H1 (cell line): ENCODE measurements around the gene TMED9. TPM values are rescaled to one million over a fixed set of nuclear protein-coding genes. Genes with fewer than 3 reads are reported as not detected.

Experiments
- CTCF ChIA-PET: fragments of 300-600 bp; sonication (Branson Sonifier 250); formaldehyde crosslinking; loops from one replicate; lab custom pipeline; 2021; ENCODE audit not compliant: partially characterized antibody; lab: Charles Lee
- POLR2A ChIA-PET: fragments of 300-600 bp; sonication (Branson Sonifier 250); formaldehyde crosslinking; loops from one replicate; lab custom pipeline; 2021; ENCODE audit warnings: inconsistent platforms; ENCODE audit not compliant: partially characterized antibody; lab: Charles Lee
- DNase-seq, 2 experiments: peaks; one replicate each; pipeline versions ENCODE4 v3.0.0 to v3.0.0-alpha.2; 2010 to 2022; ENCODE audit warnings: low spot score in 2 of 2, low read depth in 1 of 2, mixed read lengths in 1 of 2
- FAIRE-seq: peaks from 2 replicates; lab custom pipeline; 2011; peaks lifted over from hg19 to GRCh38; lab: Jason Lieb, UNC
- H2AFZ ChIP-seq: 2 replicates; pipeline ENCODE4 v1.8.1; 2012; ENCODE audit warnings: low read length, inconsistent platforms
- H2AK5ac ChIP-seq: 2 replicates; pipeline ENCODE4 v1.6.1; 2013; ENCODE audit warnings: low read depth, low read length
- H2BK120ac ChIP-seq: replicated peaks from 2 replicates; pipeline ENCODE3; 2013; ENCODE audit warnings: low read depth, low read length, inconsistent platforms
- H2BK12ac ChIP-seq: 2 replicates; pipeline ENCODE4 v1.6.1; 2013; ENCODE audit warnings: low read depth, low read length
- H2BK15ac ChIP-seq: 2 replicates; pipeline ENCODE4 v1.6.1; 2013; ENCODE audit warnings: low read length
- H2BK20ac ChIP-seq: 2 replicates; pipeline ENCODE4 v1.6.1; 2013; ENCODE audit warnings: low read length
- H2BK5ac ChIP-seq: 2 replicates; pipeline ENCODE4 v1.6.1; 2013; ENCODE audit warnings: low read depth, low read length
- H3K14ac ChIP-seq: 2 replicates; pipeline ENCODE4 v1.6.1; 2013; ENCODE audit warnings: inconsistent platforms; ENCODE audit not compliant: insufficient read length
- H3K18ac ChIP-seq: 2 replicates; pipeline ENCODE4 v1.6.1; 2013; ENCODE audit warnings: low read length; ENCODE audit errors: extremely low read depth
- H3K23ac ChIP-seq: 2 replicates; pipeline ENCODE4 v1.6.1; 2013; ENCODE audit warnings: inconsistent platforms; ENCODE audit not compliant: insufficient read length
- H3K23me2 ChIP-seq: 2 replicates; pipeline ENCODE4 v1.6.1; 2013; ENCODE audit warnings: low read depth, low read length
- H3K27ac ChIP-seq: 2 replicates; pipeline ENCODE4 v1.6.1; 2011; ENCODE audit warnings: low read depth, low read length, inconsistent platforms
- H3K27me3 ChIP-seq, 4 experiments: replicated peaks in 1 of 4; 1 replicate in 1 of 4; 2 replicates in 3 of 4; pipeline versions ENCODE4 v1.6.1 to v1.8.1; 2011 to 2013; ENCODE audit warnings: low read length in 3 of 4, mild to moderate bottlenecking in 3 of 4, inconsistent platforms in 2 of 4, mixed read lengths in 2 of 4, moderate library complexity in 1 of 4; ENCODE audit not compliant: control insufficient read depth in 3 of 4, insufficient read depth in 3 of 4; ENCODE audit errors: extremely low read depth in 1 of 4
- H3K36me3 ChIP-seq, 4 experiments: 2 replicates each; pipeline versions ENCODE4 v1.6.1 to v1.8.1; 2011 to 2013; ENCODE audit warnings: mild to moderate bottlenecking in 4 of 4, low read length in 3 of 4, moderate library complexity in 2 of 4, control low read depth in 1 of 4, inconsistent platforms in 1 of 4; ENCODE audit not compliant: insufficient read depth in 4 of 4, control insufficient read depth in 2 of 4
- H3K4ac ChIP-seq: replicated peaks from 2 replicates; pipeline ENCODE3; 2013; ENCODE audit warnings: low read length, low read depth, mixed read lengths, inconsistent platforms; ENCODE audit not compliant: insufficient read length
- H3K4me1 ChIP-seq, 4 experiments: replicated peaks in 1 of 4; 1 replicate in 1 of 4; 2 replicates in 3 of 4; pipeline versions ENCODE4 v1.6.1 to v1.8.1; 2011 to 2013; ENCODE audit warnings: low read length in 3 of 4, inconsistent platforms in 2 of 4, mixed read lengths in 1 of 4; ENCODE audit not compliant: insufficient read depth in 4 of 4, control insufficient read depth in 3 of 4
- H3K4me2 ChIP-seq, 2 experiments: 2 replicates each; pipeline versions ENCODE4 v1.6.1 to v1.8.1; 2011 to 2013; ENCODE audit warnings: low read depth in 2 of 2, low read length in 2 of 2, control low read depth in 1 of 2, inconsistent platforms in 1 of 2, mild to moderate bottlenecking in 1 of 2; ENCODE audit not compliant: insufficient read depth in 1 of 2
- H3K4me3 ChIP-seq, 4 experiments: fragments of 200-600, 300-600 bp in 1 of 4; sonication (generic), shearing (Covaris generic), sonication (Bioruptor Twin) in 1 of 4; 2 replicates each; pipeline versions ENCODE4 v1.5.1 to v1.8.1; 2011 to 2016; ENCODE audit warnings: low read length in 4 of 4, low read depth in 3 of 4, control low read depth in 2 of 4, inconsistent platforms in 2 of 4, mild to moderate bottlenecking in 2 of 4, mixed read lengths in 1 of 4, moderate library complexity in 1 of 4; ENCODE audit not compliant: insufficient read depth in 2 of 4; ENCODE audit errors: extremely low read depth in 1 of 4
- H3K56ac ChIP-seq: replicated peaks from 2 replicates; pipeline ENCODE3; 2013; ENCODE audit warnings: low read depth, mild to moderate bottlenecking, mixed read lengths, low read length, inconsistent platforms; ENCODE audit not compliant: insufficient read length
- H3K79me1 ChIP-seq: 2 replicates; pipeline ENCODE4 v1.6.1; 2013; ENCODE audit warnings: low read depth, low read length, control low read depth
- H3K79me2 ChIP-seq, 2 experiments: 2 replicates each; pipeline versions ENCODE4 v1.6.1 to v1.8.1; 2012 to 2013; ENCODE audit warnings: low read length in 2 of 2, mild to moderate bottlenecking in 2 of 2, inconsistent platforms in 1 of 2; ENCODE audit not compliant: insufficient read depth in 2 of 2, control insufficient read depth in 1 of 2
- H3K9ac ChIP-seq, 4 experiments: replicated peaks in 1 of 4; 1 replicate in 1 of 4; 2 replicates in 3 of 4; pipeline versions ENCODE4 v1.6.1 to v1.8.1; 2011 to 2013; ENCODE audit warnings: low read depth in 3 of 4, low read length in 3 of 4, control low read depth in 2 of 4, mild to moderate bottlenecking in 2 of 4, moderate library complexity in 2 of 4, inconsistent platforms in 1 of 4; ENCODE audit errors: extremely low read depth in 1 of 4
- H3K9me3 ChIP-seq, 2 experiments: 2 replicates each; pipeline versions ENCODE4 v1.6.1 to v1.8.1; 2012 to 2013; ENCODE audit warnings: mild to moderate bottlenecking in 2 of 2, moderate library complexity in 2 of 2, control low read depth in 1 of 2, inconsistent platforms in 1 of 2, low read depth in 1 of 2, low read length in 1 of 2, mixed read lengths in 1 of 2; ENCODE audit not compliant: insufficient read depth in 2 of 2
- H4K20me1 ChIP-seq, 2 experiments: replicated peaks in 1 of 2; 2 replicates each; pipeline versions ENCODE3 to v1.8.1; 2011 to 2013; ENCODE audit warnings: inconsistent platforms in 2 of 2, low read length in 2 of 2, mild to moderate bottlenecking in 1 of 2; ENCODE audit not compliant: insufficient read depth in 2 of 2, control insufficient read depth in 1 of 2
- H4K5ac ChIP-seq: 2 replicates; pipeline ENCODE4 v1.6.1; 2013; ENCODE audit warnings: low read length, low read depth, mixed read lengths, inconsistent platforms; ENCODE audit not compliant: insufficient read length
- H4K8ac ChIP-seq: 2 replicates; pipeline ENCODE4 v1.8.0; 2013; ENCODE audit warnings: mild to moderate bottlenecking, moderate library complexity, low read length, inconsistent platforms; ENCODE audit not compliant: insufficient read depth; ENCODE audit errors: extremely low read depth
- H4K91ac ChIP-seq: replicated peaks from 2 replicates; pipeline ENCODE3; 2013; ENCODE audit warnings: low read length, mixed read lengths, inconsistent platforms; ENCODE audit not compliant: insufficient read length
- ASH2L ChIP-seq: fragments of 200-600, 300-600 bp; sonication (generic); IDR thresholded peaks from one replicate; pipeline ENCODE4 v1.7.1; 2017; ENCODE audit warnings: low read length
- EP300 ChIP-seq, 2 experiments: IDR thresholded peaks; 1 replicate in 1 of 2; 2 replicates in 1 of 2; pipeline ENCODE4 v1.6.1; 2011 to 2012; ENCODE audit warnings: low read depth in 2 of 2, low read length in 2 of 2, mild to moderate bottlenecking in 2 of 2, borderline replicate concordance in 1 of 2, inconsistent platforms in 1 of 2, moderate library complexity in 1 of 2
- HDAC6 ChIP-seq: IDR thresholded peaks from one replicate; pipeline ENCODE4 v1.7.1; 2012; ENCODE audit warnings: low read depth, mild to moderate bottlenecking, inconsistent platforms, low read length, moderate library complexity
- POLR2AphosphoS5 ChIP-seq: IDR thresholded peaks from 2 replicates; pipeline ENCODE4 v1.6.1; 2011; ENCODE audit warnings: low read depth, low read length
- RBBP5 ChIP-seq: IDR thresholded peaks from 2 replicates; pipeline ENCODE4 v1.7.1; 2012; ENCODE audit warnings: low read depth, mild to moderate bottlenecking, inconsistent platforms, low read length, moderate library complexity, borderline replicate concordance
- RNF2 ChIP-seq: fragments of 200-900, 300-1000 bp; sonication (generic); IDR thresholded peaks from 2 replicates; pipeline ENCODE4 v1.7.1; 2016; ENCODE audit warnings: borderline replicate concordance, low read depth, mild to moderate bottlenecking, antibody characterized with exemption, low read length; ENCODE audit not compliant: poor library complexity, severe bottlenecking; ENCODE audit errors: missing control alignments
- SIX5 ChIP-seq: IDR thresholded peaks from 2 replicates; pipeline ENCODE4 v1.6.1; 2011; ENCODE audit warnings: mild to moderate bottlenecking, low read depth, low read length
- SP1 ChIP-seq: IDR thresholded peaks from 2 replicates; pipeline ENCODE4 v1.6.1; 2011; ENCODE audit warnings: low read depth, low read length
- SRF ChIP-seq: IDR thresholded peaks from 2 replicates; pipeline ENCODE4 v1.6.1; 2011; ENCODE audit warnings: mild to moderate bottlenecking, low read depth, low read length, moderate library complexity
- SUZ12 ChIP-seq: fragments of 200-600 bp; sonication (generic); IDR thresholded peaks from 2 replicates; pipeline ENCODE4 v1.6.1; 2012; ENCODE audit warnings: mild to moderate bottlenecking, inconsistent platforms, low read length, moderate library complexity, mixed read lengths
- TAF1 ChIP-seq: IDR thresholded peaks from 2 replicates; pipeline ENCODE4 v1.6.1; 2011; ENCODE audit warnings: mild to moderate bottlenecking, low read depth, low read length
- WGBS, 2 experiments: shearing (Covaris generic) in 1 of 2; methylation state at CpG; one replicate each; pipeline versions ENCODE4 v1.1.6 to v1.1.7; 2013 to 2015; ENCODE audit warnings: low lambda C conversion rate in 2 of 2, mixed read lengths in 2 of 2, inconsistent platforms in 1 of 2, low coverage in 1 of 2, missing lambda C conversion rate in 1 of 2; ENCODE audit not compliant: insufficient replicate concordance in 2 of 2, insufficient coverage in 1 of 2, insufficient read length in 1 of 2; ENCODE audit errors: extremely low coverage in 1 of 2, missing lambda C conversion rate in 1 of 2; 5-methylcytosine and 5-hydroxymethylcytosine counted together
- polyA plus RNA-seq, 7 experiments: library from polyadenylated mRNA; depleted of rRNA in 3 of 7; stranded (reverse) in 5 of 7; unstranded in 2 of 7; fragments of >200 nt in 5 of 7; fragments of 200-250 nt in 2 of 7; gene quantifications; 1 replicate in 5 of 7; 2 replicates in 1 of 7; 4 replicates in 1 of 7; pipeline versions ENCODE4 v1.2.1 to v1.2.3, GENCODE V29; 2011 to 2013; ENCODE audit warnings: missing spikeins in 2 of 7, mixed read lengths in 2 of 7
- total RNA-seq: library from RNA; stranded (reverse); fragmentation: NEBNext Ultra II Directional; extraction: Animal tissue kit (Norgen Biotek cat#: 25700); gene quantifications from 2 replicates; pipeline ENCODE4 v1.2.1, GENCODE V29; 2021
- TF ChIP-seq, protein P1 (sequence below), 3 experiments: IDR thresholded peaks; 1 replicate in 2 of 3; 2 replicates in 1 of 3; pipeline versions ENCODE4 v1.5.1 to v1.6.1; 2011; ENCODE audit warnings: low read length in 3 of 3, mild to moderate bottlenecking in 3 of 3, inconsistent platforms in 2 of 3, low read depth in 1 of 3, moderate library complexity in 1 of 3; ENCODE audit not compliant: insufficient read depth in 1 of 3; ENCODE audit errors: control extremely low read depth in 1 of 3

The TMED9 gene
- total and polyA plus RNA-seq, 2 of the 8 experiments (the other 6 are each of a cell fraction or from before 2014, with no cell fraction given), result 130 to 160 TPM

DNA sequence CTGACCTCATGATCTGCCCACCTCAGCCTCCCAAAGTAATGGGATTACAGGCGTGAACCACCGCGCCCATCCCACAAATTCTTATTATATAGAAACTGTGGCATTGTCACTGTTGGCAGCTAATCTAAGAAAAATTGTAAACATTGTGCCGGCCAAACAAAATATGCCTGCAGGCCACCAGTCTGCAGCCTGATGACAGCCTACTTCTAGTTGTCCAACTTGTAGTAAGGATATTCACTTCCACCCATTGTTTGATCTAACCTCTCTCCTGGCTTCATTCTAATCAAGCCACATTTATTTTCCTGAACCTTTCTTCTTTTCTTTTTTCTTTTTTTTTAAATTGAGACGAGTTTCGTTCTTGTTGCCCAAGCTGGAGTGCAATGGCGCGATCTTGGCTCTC, 13.7 kb upstream of the TMED9 start:
- Histone ChIP-seq H3K18ac (no peak overlapping the region), H3K36me3 (no peaks in the 10 kb centered on the region), H2BK120ac (no peak overlapping the region), H3K23me2 (no peaks in the 10 kb centered on the region), H3K27ac (no peak overlapping the region), H2BK15ac (no peak overlapping the region), H3K14ac (no peak overlapping the region), H3K4me3 (no peak overlapping the region), H3K79me1 (no peaks in the 10 kb centered on the region), H2AFZ (no peak overlapping the region), H2BK12ac (no peak overlapping the region), H3K9me3 (no peaks in the 10 kb centered on the region), H4K91ac (no peak overlapping the region), H4K20me1 (no peaks in the 10 kb centered on the region), H2BK5ac (no peak overlapping the region), H3K56ac (no peak overlapping the region), H3K79me2 (no peaks in the 10 kb centered on the region), H2AK5ac (no peak overlapping the region), H4K8ac (no peak overlapping the region), H3K9ac (no peak overlapping the region), H3K27me3 (no peaks in the 10 kb centered on the region), H2BK20ac (no peak overlapping the region), H3K4me2 (no peak overlapping the region), H4K5ac (no peak overlapping the region), H3K4ac (no peak overlapping the region), H3K23ac (no peak overlapping the region), H3K4me1 (no peaks in the 10 kb centered on the region)
- ChIA-PET POLR2A (interaction anchor here (2.6 kb wide), 1 partner anchor 14 kb away, joined by 9 read pairs; the partner anchor contains the start of gene TMED9), CTCF (interaction anchor here (0.7 to 1.7 kb wide), 3 partner anchors 29 to 491 kb away, joined by 3 to 6 read pairs (median 3); no protein-coding TSS in a partner anchor)
- WGBS, 2 experiments, result 92% methylated on average over 7 of the region's 8 CpGs; no CpG with 5 or more reads in 1 of the 2 experiments
- DNase-seq (no peak), FAIRE-seq (no peak)
- TF ChIP-seq TAF1 (no peak), HDAC6 (no peak), SUZ12 (no peak), POLR2AphosphoS5 (no peak), SRF (no peak), SP1 (no peak), SIX5 (no peak), RNF2 (no peak), EP300 (IDR thresholded peaks at IDR 0.05; ENCODE audit: borderline replicate concordance in 1 of 2, low read depth in 2 of 2, low read length in 2 of 2) (no peak), ASH2L (no peak), RBBP5 (no peak)
- TF ChIP-seq, protein P1, sequence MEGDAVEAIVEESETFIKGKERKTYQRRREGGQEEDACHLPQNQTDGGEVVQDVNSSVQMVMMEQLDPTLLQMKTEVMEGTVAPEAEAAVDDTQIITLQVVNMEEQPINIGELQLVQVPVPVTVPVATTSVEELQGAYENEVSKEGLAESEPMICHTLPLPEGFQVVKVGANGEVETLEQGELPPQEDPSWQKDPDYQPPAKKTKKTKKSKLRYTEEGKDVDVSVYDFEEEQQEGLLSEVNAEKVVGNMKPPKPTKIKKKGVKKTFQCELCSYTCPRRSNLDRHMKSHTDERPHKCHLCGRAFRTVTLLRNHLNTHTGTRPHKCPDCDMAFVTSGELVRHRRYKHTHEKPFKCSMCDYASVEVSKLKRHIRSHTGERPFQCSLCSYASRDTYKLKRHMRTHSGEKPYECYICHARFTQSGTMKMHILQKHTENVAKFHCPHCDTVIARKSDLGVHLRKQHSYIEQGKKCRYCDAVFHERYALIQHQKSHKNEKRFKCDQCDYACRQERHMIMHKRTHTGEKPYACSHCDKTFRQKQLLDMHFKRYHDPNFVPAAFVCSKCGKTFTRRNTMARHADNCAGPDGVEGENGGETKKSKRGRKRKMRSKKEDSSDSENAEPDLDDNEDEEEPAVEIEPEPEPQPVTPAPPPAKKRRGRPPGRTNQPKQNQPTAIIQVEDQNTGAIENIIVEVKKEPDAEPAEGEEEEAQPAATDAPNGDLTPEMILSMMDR (IDR thresholded peaks at IDR 0.05; ENCODE audit: control extremely low read depth in 1 of 3, insufficient read depth in 1 of 3, low read depth in 1 of 3, low read length in 3 of 3), result no peak
